Measurements from ENCODE around the gene RALGAPB. TPM values are rescaled to one million over a fixed set of nuclear protein-coding genes. Genes with fewer than 3 reads are reported as not detected.

Gene RALGAPB
- total RNA-seq, 1 experiment from 2014 or later = 36.7 TPM

- Mint-ChIP-seq H3K27ac (peak within 1 kb of the TSS; percentile 94), H3K27me3 (ENCODE audit: low read depth) (peaks cover 3% of the 10 kb centered on the region; the same call in 1 of the 2 replicates), H3K4me1 (peaks cover 24% of the 10 kb centered on the region), H3K9me3 (no peaks in the 10 kb centered on the region), H3K36me3 (peaks cover 43% of the 10 kb centered on the region), H3K4me3 (peak within 1 kb of the TSS; percentile 95)
- CTCF ChIA-PET = interaction anchor here (0.5 to 5.6 kb wide), 16 partner anchors 9 to 305 kb away, joined by 3 to 65 read pairs (median 4); partner anchors contain the start of gene RALGAPB
- POLR2A ChIA-PET = interaction anchor here (0.6 to 2.0 kb wide), 6 partner anchors 10 to 38 kb away, joined by 3 to 21 read pairs (median 5); partner anchors contain the start of gene RALGAPB
- DNase-seq (ENCODE audit: low spot score) = peak; percentile 88
- peak; percentile 78 for ATAC-seq
- no peak for TF ChIP-seq ZNF121 (CRISPR knock-in tag; IDR thresholded peaks at IDR 0.05)
- TF ChIP-seq NFYB (CRISPR knock-in tag; conservative IDR thresholded peaks at IDR 0.05; ENCODE audit: low read depth) = 0 out of 2 replicates have a peak, but pooled peaks have one; percentile 34
- no peak for TF ChIP-seq NR1H2 (CRISPR knock-in tag; IDR thresholded peaks at IDR 0.05)
- no peak for TF ChIP-seq ATF2 (CRISPR knock-in tag; IDR thresholded peaks at IDR 0.05; ENCODE audit: borderline replicate concordance, low read depth)
- TF ChIP-seq SMAD4 (CRISPR knock-in tag; IDR thresholded peaks at IDR 0.05) = no peak
- TF ChIP-seq RELA (CRISPR knock-in tag; IDR thresholded peaks at IDR 0.05; ENCODE audit: borderline replicate concordance) = peak; percentile 47; the same call in 1 of the 2 replicates
- peak; percentile 80; the same call in 1 of the 2 replicates for TF ChIP-seq KAT7 (CRISPR knock-in tag; IDR thresholded peaks at IDR 0.05; ENCODE audit: borderline replicate concordance)
- TF ChIP-seq ARID4B (CRISPR knock-in tag; IDR thresholded peaks at IDR 0.05; ENCODE audit: borderline replicate concordance) = peak; percentile 91
- TF ChIP-seq CDX4 (CRISPR knock-in tag; IDR thresholded peaks at IDR 0.05; ENCODE audit: borderline replicate concordance) = no peak
- peak; percentile 91 for TF ChIP-seq CREM (CRISPR knock-in tag; IDR thresholded peaks at IDR 0.05)
- TF ChIP-seq SMAD3 (CRISPR knock-in tag; IDR thresholded peaks at IDR 0.05; ENCODE audit: borderline replicate concordance) = peak; percentile 74; the same call in 1 of the 2 replicates
- 0 out of 2 replicates have a peak, but pooled peaks have one; percentile 88 for TF ChIP-seq CBFB (CRISPR knock-in tag; IDR thresholded peaks at IDR 0.05; ENCODE audit: low read depth)
- TF ChIP-seq USF1 (CRISPR knock-in tag; IDR thresholded peaks at IDR 0.05) = peak; percentile 73
- no peak for TF ChIP-seq ZNF396 (CRISPR knock-in tag; IDR thresholded peaks at IDR 0.05; ENCODE audit: borderline replicate concordance)
- TF ChIP-seq FOXP4 (CRISPR knock-in tag; IDR thresholded peaks at IDR 0.05) = peak; percentile 86
- peak; percentile 99 for TF ChIP-seq MAX (CRISPR knock-in tag; IDR thresholded peaks at IDR 0.05)
- peak; percentile 97 for TF ChIP-seq ETV6 (CRISPR knock-in tag; IDR thresholded peaks at IDR 0.05)
- TF ChIP-seq HMGA2 (CRISPR knock-in tag; IDR thresholded peaks at IDR 0.05) = no peak
- peak; percentile 53; the same call in 1 of the 2 replicates for TF ChIP-seq PRDM15 (CRISPR knock-in tag; IDR thresholded peaks at IDR 0.05)
- TF ChIP-seq PRRX2 (CRISPR knock-in tag; IDR thresholded peaks at IDR 0.05) = no peak
- no peak for TF ChIP-seq FOXJ3 (CRISPR knock-in tag; IDR thresholded peaks at IDR 0.05; ENCODE audit: borderline replicate concordance)
- peak; percentile 64; the same call in 1 of the 2 replicates for TF ChIP-seq ZNF219 (CRISPR knock-in tag; IDR thresholded peaks at IDR 0.05; ENCODE audit: borderline replicate concordance)
Observed at GRCh38 chr20:38434770-38435554, 37.7 kb upstream of the RALGAPB start, which contains the start of gene SNHG17. TSS of gene SNHG17 (minus strand) at chr20:38435328.
